ENCODE measurements around the gene HTRA2.

DNA sequence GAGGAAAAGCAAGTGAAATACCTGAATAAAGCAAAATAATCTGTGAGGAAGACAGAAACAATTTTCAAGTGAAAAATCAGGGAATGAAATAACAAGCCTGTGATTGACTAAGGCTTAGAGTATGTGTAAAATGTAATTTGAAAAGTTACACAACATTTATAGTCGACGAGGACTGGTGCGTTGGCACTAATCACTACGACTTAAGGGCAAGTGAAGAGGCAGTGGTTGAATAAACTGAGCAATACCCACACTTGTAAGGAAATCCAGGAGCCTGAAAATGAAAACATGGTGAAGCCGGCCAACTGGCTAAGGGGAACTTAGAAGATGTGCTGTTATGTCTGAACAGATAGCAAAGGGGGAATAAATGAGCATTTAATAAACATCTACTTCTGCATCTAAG is 38.1 kb downstream of the HTRA2 start:
- TF ChIP-seq CTCF (IDR thresholded peaks at IDR 0.05; ENCODE audit: borderline replicate concordance, extremely low read depth, low read length, poor library complexity, severe bottlenecking) (no peak), EZH2 (IDR thresholded peaks at IDR 0.05; ENCODE audit: borderline replicate concordance, low read depth, low read length, severe bottlenecking) (no peak)

Data from DND-41 (cell line).